GM23338 (cell line): ENCODE measurements around the gene UVSSA.

Experiments used
- CREB1 ChIP-seq: fragments of 250-450 bp; sonication (Bioruptor Pico); IDR thresholded peaks from 2 replicates; pipeline ENCODE4 v1.5.0; 2020; ENCODE audit warnings: low read depth, mild to moderate bottlenecking, moderate library complexity
- ETS1 ChIP-seq: IDR thresholded peaks from 2 replicates; pipeline ENCODE4 v1.6.1; 2016; ENCODE audit warnings: antibody characterized with exemption
- EZH2 ChIP-seq: fragments of 200-600 bp; sonication (generic); IDR thresholded peaks from one replicate; pipeline ENCODE4 v1.8.0; 2017; ENCODE audit warnings: antibody characterized with exemption, mild to moderate bottlenecking, low read depth; ENCODE audit not compliant: unreplicated experiment
- EZH2phosphoT487 ChIP-seq: fragments of 200-600 bp; sonication (generic); IDR thresholded peaks from one replicate; pipeline ENCODE4 v1.8.1; 2018; ENCODE audit warnings: antibody characterized with exemption; ENCODE audit not compliant: unreplicated experiment
- JUNB ChIP-seq: IDR thresholded peaks from one replicate; pipeline ENCODE4 v1.6.1; 2016; ENCODE audit warnings: antibody characterized with exemption; ENCODE audit not compliant: unreplicated experiment
- NANOG ChIP-seq: IDR thresholded peaks from 2 replicates; pipeline ENCODE4 v1.6.1; 2016; ENCODE audit warnings: antibody characterized with exemption, borderline replicate concordance
- POLR2AphosphoS5 ChIP-seq: IDR thresholded peaks from 2 replicates; pipeline ENCODE4 v1.6.1; 2016; ENCODE audit warnings: antibody characterized with exemption, low read depth
- REST ChIP-seq: IDR thresholded peaks from one replicate; pipeline ENCODE4 v1.6.1; 2018; ENCODE audit warnings: antibody characterized with exemption; ENCODE audit not compliant: unreplicated experiment
- ZNF331 ChIP-seq: fragments of 250-450 bp; sonication (Bioruptor Pico); IDR thresholded peaks from 2 replicates; pipeline ENCODE4 v1.5.0; 2020; ENCODE audit warnings: low read depth, mild to moderate bottlenecking, moderate library complexity
- TF ChIP-seq, protein P1 (sequence below), 2 experiments: fragments of 200-600 bp in 1 of 2; sonication (generic) in 1 of 2; conservative IDR thresholded peaks; 2 replicates each; pipeline versions ENCODE4 v1.5.1 to v1.6.1; 2016 to 2017; ENCODE audit warnings: antibody characterized with exemption in 2 of 2, low read depth in 2 of 2, mild to moderate bottlenecking in 2 of 2, moderate library complexity in 1 of 2

- TF ChIP-seq, protein P1, sequence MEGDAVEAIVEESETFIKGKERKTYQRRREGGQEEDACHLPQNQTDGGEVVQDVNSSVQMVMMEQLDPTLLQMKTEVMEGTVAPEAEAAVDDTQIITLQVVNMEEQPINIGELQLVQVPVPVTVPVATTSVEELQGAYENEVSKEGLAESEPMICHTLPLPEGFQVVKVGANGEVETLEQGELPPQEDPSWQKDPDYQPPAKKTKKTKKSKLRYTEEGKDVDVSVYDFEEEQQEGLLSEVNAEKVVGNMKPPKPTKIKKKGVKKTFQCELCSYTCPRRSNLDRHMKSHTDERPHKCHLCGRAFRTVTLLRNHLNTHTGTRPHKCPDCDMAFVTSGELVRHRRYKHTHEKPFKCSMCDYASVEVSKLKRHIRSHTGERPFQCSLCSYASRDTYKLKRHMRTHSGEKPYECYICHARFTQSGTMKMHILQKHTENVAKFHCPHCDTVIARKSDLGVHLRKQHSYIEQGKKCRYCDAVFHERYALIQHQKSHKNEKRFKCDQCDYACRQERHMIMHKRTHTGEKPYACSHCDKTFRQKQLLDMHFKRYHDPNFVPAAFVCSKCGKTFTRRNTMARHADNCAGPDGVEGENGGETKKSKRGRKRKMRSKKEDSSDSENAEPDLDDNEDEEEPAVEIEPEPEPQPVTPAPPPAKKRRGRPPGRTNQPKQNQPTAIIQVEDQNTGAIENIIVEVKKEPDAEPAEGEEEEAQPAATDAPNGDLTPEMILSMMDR (conservative IDR thresholded peaks at IDR 0.05; ENCODE audit: low read depth in 2 of 2): no peak
- TF ChIP-seq JUNB (no peak), EZH2 (no peak), REST (no peak), CREB1 (no peak), NANOG (no peak), EZH2phosphoT487 (no peak), POLR2AphosphoS5 (no peak), ETS1 (no peak), ZNF331 (CRISPR knock-in tag) (no peak)
Measured at GRCh38 chr4:1395941-1396805, 49.2 kb downstream of the UVSSA start.
